NCI-H1417 (cell line): ENCODE data around the gene SNTG2.

ENCODE experiments used
- DNase-seq, 3 experiments: peaks; one replicate each; lab custom pipeline; 2025; lab: John Stamatoyannopoulos, UW

Gene SNTG2

DNA sequence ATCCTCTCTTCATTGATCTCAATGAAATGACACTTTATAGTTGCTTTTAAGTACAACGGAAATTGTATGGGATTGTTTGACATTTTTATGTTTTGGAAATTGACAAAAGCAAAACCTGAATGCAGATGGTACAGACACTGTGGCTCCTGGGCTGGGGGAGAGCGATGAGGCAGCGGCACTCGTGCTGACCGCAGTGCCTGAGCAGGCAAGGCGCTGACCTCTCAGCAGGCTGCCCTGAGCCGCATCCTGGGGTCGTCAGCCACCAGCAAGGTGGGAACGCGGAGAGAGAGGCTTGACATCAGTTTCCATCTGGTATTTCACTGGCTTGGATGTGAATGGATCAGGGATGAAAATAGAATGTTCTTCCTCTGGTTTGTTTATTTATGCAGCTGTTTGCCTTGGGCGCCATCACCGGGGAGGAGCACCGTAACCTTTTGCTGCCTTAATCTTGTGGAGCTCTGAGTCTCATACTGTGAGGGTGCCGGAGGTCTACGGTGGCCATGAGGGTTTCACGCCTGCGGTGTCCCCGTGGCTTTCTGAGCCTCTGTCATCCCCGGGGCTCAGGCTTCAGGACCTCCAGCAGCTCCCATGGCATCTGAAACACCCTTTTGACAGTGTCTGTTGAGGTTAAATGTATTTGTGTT is 367.8 kb downstream of the SNTG2 start:
- peak in 1 of 3 experiments; percentile 25 for DNase-seq

- no peak for DNase-seq
These were observed 368.7 kb downstream of the SNTG2 start for GRCh38 chr2:1319393-1319792.

DNA sequence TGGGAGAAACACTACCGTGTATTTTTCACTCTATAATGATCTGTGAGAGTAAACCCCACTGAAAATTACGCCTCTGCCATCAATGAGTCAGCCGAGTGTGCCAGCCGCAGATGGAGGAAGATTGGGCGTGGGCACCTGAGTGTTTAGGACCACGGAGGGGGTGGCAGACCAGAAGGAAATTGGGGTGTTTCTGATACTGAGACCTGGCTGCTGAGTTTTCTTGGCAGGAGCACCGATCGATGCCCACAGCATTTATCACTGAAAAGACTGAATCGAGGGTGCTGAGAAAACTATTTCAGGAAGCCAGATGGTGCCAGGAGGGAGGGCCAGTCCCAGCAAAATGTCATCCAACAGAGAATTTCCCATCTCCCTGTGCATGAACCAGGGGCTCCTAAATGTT is 370.7 kb downstream of the SNTG2 start:
- DNase-seq, result no peak

DNA sequence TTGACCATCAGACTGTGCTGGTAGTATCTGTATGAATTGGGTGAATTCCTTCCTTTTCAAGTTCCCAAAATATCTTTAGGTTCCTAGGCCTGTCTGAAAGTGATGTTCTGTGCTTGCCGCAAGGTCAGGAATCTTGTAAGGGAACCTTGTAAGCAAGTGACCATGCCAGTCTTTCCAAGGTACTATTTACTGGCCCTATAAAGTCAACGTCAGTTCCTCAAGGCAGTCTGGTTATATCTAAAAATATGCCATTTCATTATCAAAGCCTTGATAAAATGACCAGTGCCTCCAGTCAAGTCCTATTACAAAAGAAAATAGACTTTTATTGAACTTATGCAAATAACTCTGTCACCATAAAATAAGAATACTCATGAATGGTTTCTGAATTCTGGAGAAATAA is 374.2 kb downstream of the SNTG2 start:
- DNase-seq, result no peak

- no peak for DNase-seq
These were observed 378.0 kb downstream of the SNTG2 start for GRCh38 chr2:1328684-1329083.

DNA sequence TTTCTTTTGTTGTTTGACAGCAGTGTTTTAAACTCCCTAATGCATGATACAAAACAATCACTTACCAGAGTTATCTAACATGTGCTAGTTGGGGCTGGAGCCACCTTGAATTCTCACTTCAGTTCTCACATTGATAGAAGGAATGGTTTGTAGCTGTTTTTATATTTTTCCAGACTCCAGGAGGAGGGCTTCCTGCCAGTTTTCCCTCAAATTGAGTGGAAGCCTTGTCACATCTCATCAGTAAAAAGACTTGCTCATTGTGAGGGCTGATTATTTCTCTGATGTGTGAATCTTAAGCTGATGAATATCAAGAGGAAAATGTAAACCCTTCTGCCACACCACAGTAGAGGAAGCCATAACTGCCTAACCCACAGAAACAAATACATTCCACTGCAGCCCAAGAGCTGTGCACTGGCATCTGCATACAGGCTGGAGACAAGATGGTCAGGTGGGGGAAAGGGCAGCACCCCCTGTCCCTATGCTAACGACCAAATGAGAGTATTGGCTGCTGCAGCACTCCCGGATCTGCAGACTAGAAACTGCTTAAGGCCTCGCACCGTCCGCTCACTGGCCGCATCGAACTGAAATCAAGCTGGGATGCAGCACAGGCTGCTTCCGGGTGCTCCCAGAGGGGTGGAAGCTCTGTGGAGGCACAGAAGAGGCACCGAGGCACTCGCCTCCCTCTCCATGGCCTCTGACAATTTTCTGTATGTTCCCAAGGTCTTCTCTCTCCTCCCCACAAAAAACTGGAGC is 388.9 kb downstream of the SNTG2 start:
- DNase-seq, result no peak

GRCh38 chr2:1340141-1340512 is 389.5 kb downstream of the SNTG2 start:
- no peak for DNase-seq

GRCh38 chr2:1341404-1342120 is 390.9 kb downstream of the SNTG2 start:
- DNase-seq, result no peak

- no peak for DNase-seq
These were observed 398.1 kb downstream of the SNTG2 start for GRCh38 chr2:1348789-1349188.

DNA sequence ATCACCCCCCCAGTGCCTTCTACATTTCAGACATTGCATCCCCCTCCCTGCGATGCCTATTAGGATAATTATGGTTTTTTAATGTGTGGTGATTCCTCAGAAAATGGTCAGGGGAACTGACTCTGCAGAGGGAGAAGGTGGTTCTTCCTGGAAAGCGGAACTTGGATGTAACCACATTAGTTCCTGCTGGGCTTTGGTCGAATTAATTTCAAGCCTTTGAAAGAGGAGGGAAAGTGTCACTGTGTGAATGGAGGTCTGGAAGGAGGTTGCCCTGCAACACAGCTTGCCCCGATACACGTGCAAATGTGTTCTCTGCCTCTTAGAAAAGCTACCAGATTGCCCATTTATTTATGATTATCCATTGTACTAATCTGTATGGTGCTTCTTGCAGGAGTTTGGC is 399.5 kb downstream of the SNTG2 start:
- no peak for DNase-seq

GRCh38 chr2:1353124-1353523 is 402.5 kb downstream of the SNTG2 start:
- no peak for DNase-seq

GRCh38 chr2:1353543-1353942 is 402.9 kb downstream of the SNTG2 start:
- no peak for DNase-seq

GRCh38 chr2:1360144-1360543 is 409.5 kb downstream of the SNTG2 start:
- peak in 1 of 3 experiments; percentile 59 for DNase-seq

DNA sequence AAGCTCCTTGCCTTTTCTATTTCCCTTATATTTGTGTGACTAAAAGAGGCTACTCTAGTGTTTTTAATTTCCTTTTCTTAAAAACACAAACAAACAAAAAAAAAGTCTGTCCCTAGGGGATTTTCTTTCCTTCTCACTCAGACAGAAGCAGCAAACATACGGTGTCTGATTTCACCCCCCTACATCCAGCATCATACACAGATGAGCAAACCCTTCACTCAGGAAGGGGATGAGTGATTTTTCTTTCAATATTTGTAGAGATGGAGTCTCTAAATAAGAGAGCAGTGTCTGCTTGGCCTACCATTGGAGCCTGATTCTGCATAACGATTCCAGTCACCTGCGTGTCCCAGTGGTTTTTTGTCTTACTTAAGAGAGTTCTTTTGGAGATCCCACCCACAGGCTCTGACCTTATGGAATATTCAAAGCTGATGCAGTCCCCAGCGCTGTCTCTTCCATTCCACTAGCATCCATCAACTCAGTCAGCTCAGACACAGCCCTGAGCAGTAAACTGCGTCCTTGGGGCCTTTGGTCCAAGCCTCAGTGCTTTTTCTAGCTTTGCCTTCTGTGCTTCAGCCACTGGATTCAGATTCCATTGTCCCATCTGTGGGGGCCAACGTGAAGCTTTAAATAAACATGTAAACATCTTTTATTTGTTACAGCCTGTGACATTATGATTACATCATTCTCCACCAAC is 410.1 kb downstream of the SNTG2 start:
- DNase-seq, result peak in 1 of 3 experiments; percentile 74

DNA sequence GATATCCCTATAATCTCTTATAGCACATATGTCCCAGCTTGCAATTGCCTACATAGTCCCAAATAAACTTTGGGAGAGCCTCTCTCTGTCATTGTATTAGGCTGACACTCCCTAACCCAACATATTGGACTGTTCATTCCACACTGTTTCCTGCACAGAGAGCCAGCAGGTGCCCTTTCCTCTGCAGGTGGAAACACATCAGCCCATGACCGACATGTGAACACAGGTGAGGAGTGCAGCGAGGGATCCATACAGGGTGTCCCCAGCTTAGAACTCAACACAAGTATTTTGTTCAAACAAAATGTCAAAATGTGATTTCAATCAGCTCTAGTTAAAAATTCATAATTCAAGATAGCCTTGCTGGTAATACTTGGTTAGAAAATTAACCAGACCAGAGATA is 412.7 kb downstream of the SNTG2 start:
- no peak for DNase-seq

- peak in 2 of 3 experiments; percentile 81 to 92 for DNase-seq
These were observed 416.0 kb downstream of the SNTG2 start for GRCh38 chr2:1366546-1367134.

DNA sequence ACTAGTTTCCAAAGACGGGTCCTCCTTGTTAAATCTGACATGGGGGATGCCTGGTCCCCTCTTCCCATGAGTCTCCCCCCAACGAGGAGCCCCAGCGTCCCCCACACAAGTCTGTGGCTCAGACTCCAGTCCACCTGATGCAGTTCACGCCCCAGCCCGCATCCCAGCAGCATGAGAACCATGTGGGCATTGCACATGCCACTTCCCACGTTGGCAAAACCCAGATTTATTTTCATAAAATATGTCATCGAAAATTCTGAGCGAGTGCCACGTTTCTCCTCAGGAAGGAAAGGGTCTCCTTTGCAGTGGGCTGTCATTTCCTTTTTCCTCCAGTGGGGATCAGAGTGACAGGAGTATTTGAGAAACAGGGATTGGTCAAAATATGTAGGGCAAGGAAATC is 417.0 kb downstream of the SNTG2 start:
- DNase-seq, result no peak

DNA sequence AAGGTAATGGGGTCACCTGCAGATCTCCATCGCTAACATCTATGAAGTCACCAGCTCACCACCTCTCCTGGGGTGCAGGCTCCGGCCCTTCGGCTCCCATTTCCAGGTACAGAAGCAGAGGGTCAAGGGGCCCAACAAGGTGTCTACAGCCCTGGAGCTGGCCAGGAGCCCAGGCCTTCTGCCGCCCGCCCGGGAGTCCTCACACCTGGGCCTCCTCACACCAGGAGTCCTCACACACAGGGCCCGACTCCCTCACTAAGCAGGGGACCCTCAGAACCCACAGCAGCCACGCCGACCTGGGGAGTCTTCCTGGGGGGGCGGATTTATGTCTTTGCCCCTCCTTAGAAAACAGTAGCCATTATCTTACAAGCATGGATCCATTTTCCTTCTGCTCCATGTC is 419.3 kb downstream of the SNTG2 start:
- DNase-seq, result no peak

DNA sequence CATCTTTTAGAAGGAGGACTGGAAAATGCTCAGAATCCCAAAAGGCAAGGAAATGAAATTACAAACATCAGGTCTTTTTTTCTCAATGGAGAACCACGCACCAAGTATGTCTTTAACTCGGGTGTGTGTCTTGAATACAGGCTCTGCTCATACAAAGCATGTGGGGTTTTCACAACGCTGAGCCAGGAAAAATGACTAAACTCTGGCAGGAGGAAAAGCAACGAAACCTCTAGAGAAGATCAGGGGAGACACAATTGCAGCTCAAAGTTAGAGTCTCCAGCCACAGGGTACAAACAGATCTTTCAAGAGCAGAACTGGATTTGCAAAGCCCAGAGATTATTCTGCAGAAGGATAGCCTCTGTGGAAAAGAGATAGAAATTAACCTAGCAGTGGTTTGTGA is 419.8 kb downstream of the SNTG2 start:
- no peak for DNase-seq

GRCh38 chr2:1371082-1371481 is 420.4 kb downstream of the SNTG2 start:
- no peak for DNase-seq

DNA sequence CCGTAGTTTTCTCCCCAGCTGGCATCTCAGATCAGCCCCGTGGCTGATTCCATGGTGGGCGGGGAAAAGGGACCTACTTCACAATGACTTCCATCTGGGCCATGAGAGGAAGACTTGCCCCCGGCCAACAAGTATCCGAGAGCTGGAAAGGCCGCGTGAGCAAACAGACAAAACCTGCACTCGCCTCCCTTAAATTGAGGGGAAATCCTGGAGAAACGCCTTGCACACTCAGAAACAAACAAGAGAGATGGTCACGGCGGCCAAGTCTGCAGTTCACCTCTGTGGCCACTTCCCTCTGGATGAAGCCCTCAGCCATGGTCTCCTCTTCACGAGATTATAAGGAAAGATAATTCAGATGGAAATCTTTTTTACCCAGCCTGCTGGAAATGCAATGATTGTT is 423.2 kb downstream of the SNTG2 start:
- DNase-seq, result peak in 1 of 3 experiments; percentile 26

DNA sequence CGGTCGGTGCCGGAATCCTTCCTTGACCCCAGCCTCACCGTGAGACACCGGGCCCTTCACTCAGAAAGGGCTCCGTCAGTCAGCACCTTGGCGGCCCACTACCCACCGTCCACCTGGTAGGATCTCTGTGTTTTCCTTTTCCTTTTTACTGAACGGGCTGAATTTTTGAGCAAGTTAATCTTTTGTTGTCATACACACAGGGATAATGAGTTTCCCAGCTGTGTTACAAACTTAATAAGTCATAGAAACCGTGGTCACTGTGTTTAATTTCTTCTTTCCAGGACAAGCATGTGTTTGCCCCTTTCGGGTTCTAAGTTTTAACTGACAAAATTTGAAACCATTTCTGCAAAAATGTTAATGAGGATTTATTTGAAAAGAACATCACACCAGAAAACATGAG is 423.6 kb downstream of the SNTG2 start:
- no peak for DNase-seq
